ENCODE results near the gene APOC4.

The APOC4 gene

DNA sequence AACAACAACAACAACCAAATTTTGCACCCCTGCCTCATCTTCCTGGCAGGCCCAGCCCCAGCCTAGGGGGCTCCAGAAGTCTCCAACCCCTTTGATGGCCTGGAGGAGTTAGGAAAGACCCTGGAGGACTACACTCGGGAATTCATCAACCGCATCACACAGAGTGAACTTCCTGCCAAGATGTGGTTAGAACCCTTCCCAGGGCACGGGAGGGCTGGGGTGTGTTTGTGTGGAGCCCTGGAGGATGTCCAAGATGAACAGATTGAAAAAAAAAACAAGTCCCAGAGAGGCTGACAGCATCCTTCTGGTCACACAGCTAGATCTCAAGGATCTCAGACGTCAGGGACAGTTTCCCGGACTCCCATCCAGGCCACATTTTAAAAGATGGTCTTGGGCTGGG is 14.3 kb upstream of the APOC4 start:
- no peak for DNase-seq (ENCODE audit: low read depth in 1 of 2, low spot score in 1 of 2)
- TF ChIP-seq JUND (IDR thresholded peaks at IDR 0.05; ENCODE audit: low read depth) = no peak
- in situ Hi-C loops (cut with HindIII; ENCODE audit: low pct_unique_long_range_greater_than_20kb, low sequenced_read_pairs) = no loop called here

DNA sequence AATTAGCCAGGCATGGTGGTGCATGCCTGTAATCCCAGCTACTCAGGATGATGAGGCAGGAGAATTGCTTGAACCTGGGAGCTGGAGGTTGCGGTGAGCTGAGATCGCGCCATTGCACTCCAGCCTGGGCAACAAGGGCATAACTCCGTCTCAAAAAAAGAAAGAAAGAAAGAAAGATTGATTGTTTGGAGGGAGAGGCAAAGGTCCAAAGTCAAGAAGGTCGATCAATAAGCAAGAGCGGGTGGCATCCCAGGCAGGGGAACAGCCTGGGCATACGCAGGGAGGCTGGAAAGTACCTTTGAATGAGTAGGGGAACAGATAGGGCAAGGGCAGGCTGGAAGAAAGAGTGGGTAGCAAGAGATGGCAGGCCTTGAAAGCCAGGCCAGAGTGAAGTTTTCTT is 11.9 kb upstream of the APOC4 start:
- no peak for DNase-seq (ENCODE audit: low read depth in 1 of 2, low spot score in 1 of 2)
- in situ Hi-C loops (cut with HindIII; ENCODE audit: low pct_unique_long_range_greater_than_20kb, low sequenced_read_pairs) = no loop called here
- TF ChIP-seq JUND (IDR thresholded peaks at IDR 0.05; ENCODE audit: low read depth) = no peak

DNA sequence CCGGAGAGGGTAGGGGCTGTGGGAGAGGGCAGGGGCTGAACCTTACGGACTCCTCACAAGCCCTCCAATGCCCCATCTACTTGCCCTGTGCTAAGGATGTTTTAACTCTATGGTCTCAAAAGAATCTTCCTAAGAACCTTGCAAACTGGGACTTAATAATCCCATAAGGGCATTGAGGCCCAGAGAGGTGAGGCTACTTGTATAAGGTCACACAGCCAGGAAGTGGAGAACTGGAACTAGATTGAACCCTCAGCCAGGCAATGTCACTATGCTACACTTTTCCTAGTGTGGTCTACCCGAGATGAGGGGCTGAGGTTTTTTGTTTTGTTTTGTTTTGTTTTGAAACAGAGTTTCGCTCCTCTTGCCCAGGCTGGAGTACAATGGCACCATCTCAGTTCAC is 10.5 kb upstream of the APOC4 start:
- in situ Hi-C loops (cut with HindIII; ENCODE audit: low pct_unique_long_range_greater_than_20kb, low sequenced_read_pairs) = no loop called here

DNA sequence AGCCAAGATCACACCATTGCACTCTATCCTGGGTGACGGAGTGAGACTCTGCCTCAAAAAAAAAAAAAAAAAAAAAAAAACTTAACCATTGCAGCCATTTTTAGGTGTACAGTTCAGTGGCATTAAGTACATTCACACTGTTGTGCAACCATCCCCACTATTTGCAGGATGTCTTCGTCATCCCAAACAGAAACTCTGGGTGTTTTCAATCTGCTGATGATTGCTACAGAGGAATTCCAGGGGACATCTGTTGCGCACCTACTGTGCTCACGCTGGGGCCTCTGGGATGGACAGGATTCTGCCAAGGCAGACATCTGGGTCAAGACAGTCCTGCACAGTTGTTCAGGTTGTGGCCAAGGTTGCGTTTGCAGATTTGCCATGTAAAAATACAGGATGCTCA is 2.4 kb upstream of the APOC4 start:
- no peak for DNase-seq (ENCODE audit: low read depth in 1 of 2, low spot score in 1 of 2)
- in situ Hi-C loops (cut with HindIII; ENCODE audit: low pct_unique_long_range_greater_than_20kb, low sequenced_read_pairs) = no loop called here
- TF ChIP-seq JUND (IDR thresholded peaks at IDR 0.05; ENCODE audit: low read depth) = no peak

More for the DNA sequence above, 10.5 kb upstream of the APOC4 start:
- no peak for DNase-seq (ENCODE audit: low read depth in 1 of 2, low spot score in 1 of 2)
- TF ChIP-seq JUND (IDR thresholded peaks at IDR 0.05; ENCODE audit: low read depth) = no peak

DNA sequence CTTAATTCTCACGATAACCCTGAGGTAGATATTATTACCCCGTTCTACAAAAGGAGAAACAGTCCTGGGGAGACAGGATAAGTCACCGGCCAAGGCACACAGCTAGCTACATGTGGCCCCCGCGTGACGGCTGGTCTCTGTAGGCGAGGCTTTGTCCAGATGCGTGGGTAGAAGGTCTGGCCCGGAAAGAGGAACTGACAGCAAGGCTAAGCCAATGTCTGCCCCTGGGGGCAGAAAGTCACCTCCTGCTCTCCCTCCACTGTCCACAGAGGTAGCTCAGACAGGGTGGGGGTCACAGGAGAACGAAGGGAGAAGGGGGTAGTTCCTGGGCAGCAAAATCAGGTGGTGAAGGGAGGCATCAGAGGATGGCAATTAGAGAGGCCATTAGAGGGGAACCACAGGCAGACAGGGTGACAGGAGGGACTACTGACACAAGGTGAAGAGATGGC is 1.8 kb downstream of the APOC4 start:
- TF ChIP-seq JUND (IDR thresholded peaks at IDR 0.05; ENCODE audit: low read depth) = no peak
- no peak for DNase-seq (ENCODE audit: low read depth in 1 of 2, low spot score in 1 of 2)
- in situ Hi-C loops (cut with HindIII; ENCODE audit: low pct_unique_long_range_greater_than_20kb, low sequenced_read_pairs) = no loop called here

DNA sequence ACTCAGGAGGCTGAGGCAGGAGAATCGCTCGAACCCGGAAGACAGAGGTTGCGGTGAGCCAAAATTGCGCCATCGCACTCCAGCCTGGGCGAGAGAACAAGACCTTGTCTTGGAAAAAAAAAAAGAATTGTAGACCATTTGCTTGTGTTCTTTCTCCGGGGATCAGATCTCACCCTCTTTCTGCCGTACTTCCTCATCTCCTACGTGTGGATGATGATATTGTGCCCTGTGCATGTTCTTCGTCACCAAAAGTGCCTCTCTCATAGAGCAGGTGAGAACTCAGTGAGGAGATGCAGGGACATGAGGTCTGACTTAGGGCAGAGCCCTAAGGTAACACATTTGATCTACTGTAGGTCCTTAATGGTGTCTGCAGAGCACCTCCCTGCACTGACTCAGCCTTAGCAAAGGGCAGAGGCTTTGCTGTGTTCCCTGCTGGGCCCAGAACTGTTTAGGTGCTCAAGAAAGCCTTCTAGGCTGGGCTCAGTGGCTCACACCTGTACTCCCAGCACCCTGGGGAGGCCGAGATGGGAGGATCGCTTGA is 5.1 kb downstream of the APOC4 start:
- DNase-seq (ENCODE audit: low read depth in 1 of 2, low spot score in 1 of 2) = no peak
- in situ Hi-C loops (cut with HindIII; ENCODE audit: low pct_unique_long_range_greater_than_20kb, low sequenced_read_pairs) = no loop called here
- TF ChIP-seq JUND (IDR thresholded peaks at IDR 0.05; ENCODE audit: low read depth) = no peak

DNA sequence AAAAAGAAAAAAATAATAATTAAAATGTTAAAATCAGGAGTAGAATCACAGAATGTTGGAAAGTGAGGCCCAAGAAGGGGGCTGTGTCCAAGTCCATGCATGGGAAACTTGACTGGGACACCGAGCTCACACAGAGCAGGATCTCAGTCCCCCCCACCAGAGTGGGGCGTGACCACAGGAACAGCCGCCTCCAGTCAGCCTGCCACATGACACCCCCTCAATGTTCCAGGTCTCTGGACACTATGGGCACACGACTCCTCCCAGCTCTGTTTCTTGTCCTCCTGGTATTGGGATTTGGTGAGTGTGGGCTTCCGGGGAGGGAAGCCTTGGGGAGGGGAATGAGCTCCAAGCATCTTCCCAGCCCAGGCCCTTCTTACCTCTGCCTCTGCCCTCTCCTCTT is 6.2 kb downstream of the APOC4 start:
- in situ Hi-C loops (cut with HindIII; ENCODE audit: low pct_unique_long_range_greater_than_20kb, low sequenced_read_pairs) = no loop called here
- TF ChIP-seq JUND (IDR thresholded peaks at IDR 0.05; ENCODE audit: low read depth) = no peak
- DNase-seq (ENCODE audit: low read depth in 1 of 2, low spot score in 1 of 2) = no peak

DNA sequence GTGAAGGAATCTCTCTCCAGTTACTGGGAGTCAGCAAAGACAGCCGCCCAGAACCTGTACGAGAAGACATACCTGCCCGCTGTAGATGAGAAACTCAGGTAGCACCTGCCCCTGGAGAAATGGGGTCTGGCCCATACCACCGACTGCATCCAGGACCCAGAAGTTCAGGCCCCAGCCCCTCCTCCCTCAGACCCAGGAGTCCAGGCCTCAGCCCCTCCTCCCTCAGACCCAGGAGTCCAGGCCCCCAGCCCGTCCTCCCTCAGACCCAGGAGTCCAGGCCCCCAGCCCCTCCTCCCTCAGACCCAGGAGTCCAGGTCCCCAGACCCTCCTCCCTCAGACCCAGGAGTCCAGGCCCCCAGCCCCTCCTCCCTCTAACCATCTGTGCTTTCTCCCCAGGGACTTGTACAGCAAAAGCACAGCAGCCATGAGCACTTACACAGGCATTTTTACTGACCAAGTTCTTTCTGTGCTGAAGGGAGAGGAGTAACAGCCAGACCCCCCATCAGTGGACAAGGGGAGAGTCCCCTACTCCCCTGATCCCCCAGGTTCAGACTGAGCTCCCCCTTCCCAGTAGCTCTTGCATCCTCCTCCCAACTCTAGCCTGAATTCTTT is 6.8 kb downstream of the APOC4 start:
- in situ Hi-C loops (cut with HindIII; ENCODE audit: low pct_unique_long_range_greater_than_20kb, low sequenced_read_pairs) = no loop called here

DNA sequence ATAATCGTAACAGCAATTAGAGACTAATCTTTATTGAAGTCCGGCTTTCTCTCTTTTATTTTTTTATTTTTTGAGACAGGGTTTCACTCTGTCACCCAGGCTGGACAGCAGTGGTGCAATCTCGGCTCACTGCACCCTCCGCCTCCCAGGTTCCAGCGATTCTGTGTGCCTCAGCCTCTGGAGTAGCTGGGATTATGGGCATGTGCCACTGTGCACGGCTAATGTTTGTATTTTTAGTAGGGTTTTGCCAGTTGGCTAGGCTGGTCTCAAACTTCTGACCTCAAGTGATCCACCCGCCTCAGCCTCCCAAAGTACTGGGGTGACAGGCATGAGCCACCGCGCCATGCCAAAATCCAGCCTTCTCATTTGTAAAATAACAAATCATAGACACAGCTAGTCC is 7.5 kb downstream of the APOC4 start:
- TF ChIP-seq JUND (IDR thresholded peaks at IDR 0.05; ENCODE audit: low read depth) = no peak
- no peak for DNase-seq (ENCODE audit: low read depth in 1 of 2, low spot score in 1 of 2)
- in situ Hi-C loops (cut with HindIII; ENCODE audit: low pct_unique_long_range_greater_than_20kb, low sequenced_read_pairs) = no loop called here

More for the DNA sequence above, 6.8 kb downstream of the APOC4 start:
- no peak for DNase-seq (ENCODE audit: low read depth in 1 of 2, low spot score in 1 of 2)
- no peak for TF ChIP-seq JUND (IDR thresholded peaks at IDR 0.05; ENCODE audit: low read depth)

DNA sequence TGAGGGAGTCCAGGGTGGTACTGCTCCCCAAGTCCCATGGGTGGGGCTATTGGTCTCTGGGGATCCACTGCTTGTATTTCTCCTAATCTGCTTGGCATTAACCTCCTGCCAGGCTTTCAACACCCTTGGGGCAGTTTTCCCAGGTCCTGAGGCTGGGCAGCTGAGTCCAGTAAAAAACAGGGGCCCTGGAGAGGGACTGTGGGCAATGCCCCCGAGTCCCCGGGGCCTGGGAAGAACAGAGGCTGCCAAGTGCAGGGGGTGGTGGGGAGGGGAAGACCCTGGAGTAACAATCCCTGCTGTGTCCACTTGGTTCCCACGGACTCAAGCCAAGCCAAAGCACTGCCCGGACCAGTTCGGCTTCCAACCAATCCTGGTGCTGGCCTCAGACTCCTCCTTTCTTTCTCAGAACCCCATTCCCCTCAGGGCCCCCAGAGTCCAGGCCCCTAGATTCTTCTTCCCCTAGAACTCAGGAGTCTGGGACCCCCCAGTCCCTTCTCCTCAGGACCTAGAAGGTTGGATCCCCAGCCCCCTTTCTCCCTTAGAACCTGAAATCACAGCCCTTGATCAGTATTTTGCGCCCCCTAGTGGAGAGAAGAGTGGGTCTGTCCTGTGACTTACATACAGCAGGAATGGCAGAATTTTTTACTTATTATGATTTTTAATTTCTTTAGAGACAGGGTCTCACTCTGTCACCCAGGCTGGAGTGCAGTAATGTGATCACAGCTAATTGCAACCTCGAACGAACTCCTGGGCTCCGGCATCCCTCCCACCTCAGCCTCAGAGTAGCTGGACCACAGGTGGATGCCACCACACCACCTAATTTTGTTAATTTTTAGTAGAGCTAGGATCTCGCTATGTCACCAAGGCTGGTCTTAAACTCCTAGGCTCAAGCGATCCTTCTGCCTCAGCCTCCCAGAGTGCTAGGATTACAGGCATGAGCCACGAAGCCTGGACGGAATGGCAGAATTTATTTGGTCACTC is 9.4 kb downstream of the APOC4 start:
- in situ Hi-C loops (cut with HindIII; ENCODE audit: low pct_unique_long_range_greater_than_20kb, low sequenced_read_pairs) = no loop called here
- peak; percentile 54 to 78 for DNase-seq (ENCODE audit: low read depth in 1 of 2, low spot score in 1 of 2)
- no peak for TF ChIP-seq JUND (IDR thresholded peaks at IDR 0.05; ENCODE audit: low read depth)

DNA sequence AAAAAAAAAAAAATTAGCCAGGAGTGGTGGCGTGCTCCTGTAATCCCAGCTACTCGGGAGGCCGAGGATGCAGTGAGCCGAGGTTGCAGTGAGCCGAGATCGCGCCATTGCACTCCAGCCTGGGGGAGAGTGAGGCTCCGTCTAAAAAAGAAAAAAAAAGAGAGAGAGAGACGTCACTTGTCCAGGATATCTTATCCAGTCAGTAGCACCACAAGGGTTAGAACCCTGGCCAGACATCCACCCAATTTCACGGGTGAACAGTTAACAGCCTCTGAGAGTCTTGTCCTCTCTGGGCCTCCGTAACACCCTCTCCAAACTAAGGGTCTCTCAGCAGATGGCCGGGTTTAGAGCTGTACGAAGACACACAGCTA is 12.2 kb downstream of the APOC4 start:
- no peak for TF ChIP-seq JUND (IDR thresholded peaks at IDR 0.05; ENCODE audit: low read depth)
- in situ Hi-C loops (cut with HindIII; ENCODE audit: low pct_unique_long_range_greater_than_20kb, low sequenced_read_pairs) = no loop called here
- DNase-seq (ENCODE audit: low read depth in 1 of 2, low spot score in 1 of 2) = no peak

DNA sequence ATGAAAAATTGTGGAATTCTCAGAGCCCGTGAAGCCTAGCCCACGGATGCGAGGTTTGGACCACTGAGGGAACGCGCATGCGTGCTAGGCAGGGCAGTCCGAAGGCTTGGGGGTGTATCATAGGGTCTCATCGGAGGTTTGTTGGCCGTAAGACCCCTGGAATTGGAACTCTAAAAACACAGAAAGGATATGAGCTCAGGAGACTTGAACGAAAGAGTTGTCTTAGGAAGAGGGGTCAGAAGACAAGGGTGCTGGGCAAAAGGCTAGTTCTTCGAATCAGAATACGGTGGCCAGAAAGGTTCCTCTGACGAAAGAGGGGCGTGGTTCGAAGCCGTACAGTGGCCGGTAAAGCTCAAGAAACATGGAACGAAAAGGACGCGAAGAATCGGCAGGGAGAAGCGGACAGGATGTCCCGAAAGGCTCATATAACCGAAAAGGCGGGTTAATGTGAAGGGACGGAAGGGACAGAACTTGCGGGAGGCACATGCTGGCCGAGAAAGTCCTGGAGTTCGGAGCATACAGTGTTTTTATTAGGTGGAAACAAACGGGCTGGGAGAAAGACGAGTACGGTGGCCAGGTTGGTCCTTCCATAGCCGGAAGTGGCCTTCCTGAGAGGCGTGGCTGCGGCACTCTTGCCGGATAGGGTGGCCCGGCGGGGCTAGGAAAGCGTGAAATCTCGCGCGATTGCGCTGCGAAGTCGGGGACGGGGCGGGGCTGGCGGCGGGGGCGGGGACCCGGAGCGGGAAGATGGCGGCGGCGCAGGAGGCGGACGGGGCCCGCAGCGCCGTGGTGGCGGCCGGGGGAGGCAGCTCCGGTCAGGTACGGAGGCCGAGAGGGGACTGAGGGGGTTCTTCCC is 12.8 kb downstream of the APOC4 start, which contains the start of gene CLPTM1:
Gene CLPTM1 (plus strand): TSS at position 732 of the 856 bp plus-strand sequence. CDS start 16 bp downstream, at position 748.
- in situ Hi-C loops (cut with HindIII; ENCODE audit: low pct_unique_long_range_greater_than_20kb, low sequenced_read_pairs) = no loop called here
- TF ChIP-seq JUND (IDR thresholded peaks at IDR 0.05; ENCODE audit: low read depth) = no peak
- peak; percentile 88 to 95 for DNase-seq (ENCODE audit: low read depth in 1 of 2, low spot score in 1 of 2)

Measured in T47D (cell line).